Coronary artery (tissue), 2 donors: ENCODE results near the gene PPP3CA.

Source experiments
- DNase-seq: peaks from one replicate; pipeline ENCODE4 v3.0.0-alpha.2; 2017; ENCODE audit warnings: low spot score
- H3K27ac ChIP-seq, 2 donors: fragments of 200-600 bp; sonication (generic); one replicate each; pipeline ENCODE4 v1.5.1; 2016 to 2019
- H3K4me3 ChIP-seq: fragments of 200-600 bp; sonication (generic); 2 replicates; pipeline ENCODE4 v1.5.1; 2016; ENCODE audit warnings: mild to moderate bottlenecking, moderate library complexity
- CTCF ChIP-seq: fragments of 200-600 bp; sonication (generic); IDR thresholded peaks from one replicate; pipeline ENCODE4 v1.5.1; 2019; ENCODE audit warnings: antibody characterized with exemption

Gene PPP3CA

GRCh38 chr4:101158507-101158906 lies 188.8 kb downstream of the PPP3CA start:
- H3K27ac ChIP-seq = no peak overlapping the region
- TF ChIP-seq CTCF = no peak
- no peak for DNase-seq
- no peak overlapping the region for H3K4me3 ChIP-seq

GRCh38 chr4:101158134-101158482 lies 189.2 kb downstream of the PPP3CA start:
- Histone ChIP-seq H3K4me3 (no peak overlapping the region), H3K27ac (no peak overlapping the region)
- DNase-seq = no peak
- TF ChIP-seq CTCF = no peak

- no peak for DNase-seq
- Histone ChIP-seq H3K27ac (no peak overlapping the region), H3K4me3 (no peak overlapping the region)
- no peak for TF ChIP-seq CTCF
These were observed 189.8 kb downstream of the PPP3CA start for GRCh38 chr4:101157415-101158133.

- Histone ChIP-seq H3K27ac (peak overlapping the region in 1 of 2 donors; percentile 8), H3K4me3 (no peak overlapping the region)
- no peak for DNase-seq
- TF ChIP-seq CTCF = no peak
These were observed 190.6 kb downstream of the PPP3CA start for GRCh38 chr4:101156619-101157310.

- DNase-seq = no peak
- no peak for TF ChIP-seq CTCF
- no peak overlapping the region for H3K4me3 ChIP-seq
- H3K27ac ChIP-seq = no peak overlapping the region
These were observed 191.4 kb downstream of the PPP3CA start for GRCh38 chr4:101155945-101156344.

GRCh38 chr4:101155368-101155767 lies 192.0 kb downstream of the PPP3CA start:
- Histone ChIP-seq H3K27ac (no peak overlapping the region), H3K4me3 (no peak overlapping the region)
- TF ChIP-seq CTCF = no peak
- DNase-seq = no peak

GRCh38 chr4:101153653-101154052 lies 193.7 kb downstream of the PPP3CA start:
- TF ChIP-seq CTCF = no peak
- Histone ChIP-seq H3K27ac (no peak overlapping the region), H3K4me3 (no peak overlapping the region)
- DNase-seq = no peak
